Neutrophil (primary cell): ENCODE measurements around the gene HIRA.
A peak's percentile ranks its signal among the peaks of the same experiment; 100 is the strongest.

Source experiments
- H3K27ac ChIP-seq: fragments of 200-600 bp; sonication (generic); 2 replicates; pipeline ENCODE4 v1.5.1; 2016; ENCODE audit warnings: mild to moderate bottlenecking, moderate library complexity
- H3K27me3 ChIP-seq: fragments of 200-600 bp; sonication (generic); 2 replicates; pipeline ENCODE4 v1.6.0; 2016; ENCODE audit warnings: mild to moderate bottlenecking
- H3K36me3 ChIP-seq: fragments of 200-600 bp; sonication (generic); 2 replicates; pipeline ENCODE4 v1.5.1; 2017
- H3K4me1 ChIP-seq, 2 experiments: fragments of 200-600 bp in 1 of 2; sonication (generic) in 1 of 2; 1 replicate in 1 of 2; 2 replicates in 1 of 2; pipeline versions ENCODE4 v1.5.1 to v1.6.1; 2013 to 2016; ENCODE audit warnings: low read depth in 1 of 2, low read length in 1 of 2, mild to moderate bottlenecking in 1 of 2, moderate library complexity in 1 of 2; ENCODE audit not compliant: control insufficient read depth in 1 of 2, insufficient read depth in 1 of 2
- H3K4me3 ChIP-seq, 2 experiments: fragments of 200-600 bp in 1 of 2; sonication (generic) in 1 of 2; 1 replicate in 1 of 2; 2 replicates in 1 of 2; pipeline ENCODE4 v1.5.1; 2013 to 2016; ENCODE audit warnings: low read depth in 1 of 2, low read length in 1 of 2, mild to moderate bottlenecking in 1 of 2, moderate library complexity in 1 of 2
- H3K9me3 ChIP-seq: fragments of 200-600 bp; sonication (generic); 2 replicates; pipeline ENCODE4 v1.5.1; 2016
- TF ChIP-seq, protein P1 (sequence below): fragments of 200-600 bp; sonication (generic); IDR thresholded peaks from 2 replicates; pipeline ENCODE4 v1.5.1; 2016; ENCODE audit warnings: antibody characterized with exemption

The HIRA gene

DNA sequence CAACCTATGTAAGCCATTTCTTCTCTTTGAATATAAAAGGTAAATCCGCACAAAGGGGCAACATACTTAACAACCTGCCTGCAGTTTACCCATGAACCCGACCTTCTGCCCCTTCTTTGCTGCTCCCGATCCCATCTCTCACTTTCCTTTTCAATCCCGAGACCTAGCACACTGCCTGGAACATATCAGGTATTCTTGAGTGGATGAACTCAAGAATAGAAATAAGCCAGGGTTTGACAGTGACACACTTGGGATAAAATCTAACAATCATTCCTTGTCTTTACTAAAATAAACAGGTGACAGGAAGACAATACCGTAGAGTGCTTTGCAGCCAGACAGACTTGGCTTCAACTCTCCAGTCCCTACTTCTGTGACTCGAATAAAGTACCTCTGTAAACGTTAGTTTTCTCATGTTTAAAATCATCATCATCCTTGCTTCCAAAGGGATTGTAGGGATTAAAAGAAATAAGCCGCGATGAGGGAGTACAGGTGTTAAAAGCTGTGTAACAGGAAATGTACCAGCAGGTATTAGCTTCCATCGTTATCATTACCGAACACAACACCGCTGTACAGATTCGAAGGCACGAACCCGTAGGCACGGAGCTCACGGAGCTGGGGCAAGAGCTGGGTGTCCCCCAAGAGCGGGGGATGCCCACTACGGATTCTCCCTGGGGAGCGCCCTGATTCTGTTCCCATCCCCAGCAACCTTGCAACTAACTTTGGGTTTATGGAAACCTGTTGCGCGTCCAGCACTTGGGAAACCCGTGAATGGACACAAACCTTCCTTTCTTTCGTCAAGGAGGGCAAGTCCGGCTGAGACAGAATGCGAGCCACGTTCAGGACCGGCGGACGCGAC lies 46.7 kb upstream of the HIRA start:
- no peaks in the 10 kb centered on the region for H3K9me3 ChIP-seq
- H3K4me1 ChIP-seq, result peaks cover 25 to 27% of the 10 kb centered on the region in 2 experiments
- H3K27me3 ChIP-seq, result no peaks in the 10 kb centered on the region
- H3K27ac ChIP-seq, result peak overlapping the region; percentile 99
- peak overlapping the region; percentile 76 to 85 for H3K4me3 ChIP-seq
- peaks cover 30% of the 10 kb centered on the region for H3K36me3 ChIP-seq
- TF ChIP-seq, protein P1, sequence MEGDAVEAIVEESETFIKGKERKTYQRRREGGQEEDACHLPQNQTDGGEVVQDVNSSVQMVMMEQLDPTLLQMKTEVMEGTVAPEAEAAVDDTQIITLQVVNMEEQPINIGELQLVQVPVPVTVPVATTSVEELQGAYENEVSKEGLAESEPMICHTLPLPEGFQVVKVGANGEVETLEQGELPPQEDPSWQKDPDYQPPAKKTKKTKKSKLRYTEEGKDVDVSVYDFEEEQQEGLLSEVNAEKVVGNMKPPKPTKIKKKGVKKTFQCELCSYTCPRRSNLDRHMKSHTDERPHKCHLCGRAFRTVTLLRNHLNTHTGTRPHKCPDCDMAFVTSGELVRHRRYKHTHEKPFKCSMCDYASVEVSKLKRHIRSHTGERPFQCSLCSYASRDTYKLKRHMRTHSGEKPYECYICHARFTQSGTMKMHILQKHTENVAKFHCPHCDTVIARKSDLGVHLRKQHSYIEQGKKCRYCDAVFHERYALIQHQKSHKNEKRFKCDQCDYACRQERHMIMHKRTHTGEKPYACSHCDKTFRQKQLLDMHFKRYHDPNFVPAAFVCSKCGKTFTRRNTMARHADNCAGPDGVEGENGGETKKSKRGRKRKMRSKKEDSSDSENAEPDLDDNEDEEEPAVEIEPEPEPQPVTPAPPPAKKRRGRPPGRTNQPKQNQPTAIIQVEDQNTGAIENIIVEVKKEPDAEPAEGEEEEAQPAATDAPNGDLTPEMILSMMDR, result no peak

DNA sequence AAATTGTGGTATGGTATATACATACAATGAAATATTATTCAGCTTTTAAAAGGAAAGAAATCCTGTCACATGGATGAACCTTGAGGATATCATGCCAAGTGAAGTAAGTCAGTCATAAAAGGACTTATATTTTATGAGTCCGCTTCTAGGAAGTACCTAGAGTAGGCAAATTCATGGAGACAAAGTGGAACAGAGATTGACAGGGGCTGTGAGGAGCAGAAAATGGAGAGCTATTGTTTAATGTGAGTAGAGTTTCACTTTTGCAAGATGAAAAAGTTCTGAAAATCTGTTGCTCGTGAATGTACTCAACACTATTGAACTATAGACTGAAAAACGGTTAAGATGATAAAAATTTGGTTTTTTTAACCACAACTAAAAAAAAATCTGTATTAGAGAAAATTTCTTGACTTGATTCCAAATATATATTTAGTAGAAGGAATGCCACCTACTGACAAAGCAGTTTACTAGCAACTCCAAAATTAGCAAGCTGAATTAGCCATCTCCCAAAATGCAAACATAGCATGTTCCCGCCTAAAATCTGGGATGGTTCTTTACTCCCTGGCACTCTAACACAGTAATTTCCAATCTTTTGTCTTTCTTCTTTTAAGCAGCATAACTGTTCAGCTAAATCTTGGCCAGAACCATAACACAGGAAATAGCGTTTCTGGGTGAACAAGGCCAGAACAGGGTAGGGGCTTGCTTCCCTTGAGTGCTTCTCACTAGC lies 46.0 kb upstream of the HIRA start:
- Histone ChIP-seq H3K4me3 (peak overlapping the region; percentile 76 to 85), H3K27ac (peak overlapping the region; percentile 99), H3K36me3 (peaks cover 38% of the 10 kb centered on the region), H3K27me3 (no peaks in the 10 kb centered on the region), H3K4me1 (peaks cover 25 to 27% of the 10 kb centered on the region in 2 experiments), H3K9me3 (no peaks in the 10 kb centered on the region)
- TF ChIP-seq, protein P1, result no peak

DNA sequence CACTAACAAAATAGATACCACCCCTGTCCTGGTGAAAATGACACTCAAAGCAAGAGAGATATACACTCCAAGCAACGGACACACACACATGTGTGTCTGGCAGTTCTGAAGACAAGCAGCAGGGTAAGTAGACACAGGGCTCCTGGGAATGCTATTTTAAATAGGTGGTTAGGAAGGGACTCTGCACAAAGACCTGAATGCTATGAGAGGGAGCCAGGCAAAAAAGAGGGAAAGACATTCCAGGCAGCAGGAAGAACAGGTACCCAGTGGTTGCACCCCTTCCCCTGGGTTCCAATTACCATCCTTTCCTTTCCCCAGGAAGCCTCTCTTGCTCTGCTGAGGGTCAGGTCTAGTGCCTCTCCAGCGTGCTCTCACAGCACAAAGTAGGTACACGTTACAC lies 44.5 kb upstream of the HIRA start:
- Histone ChIP-seq H3K27ac (no peak overlapping the region), H3K9me3 (no peaks in the 10 kb centered on the region), H3K4me3 (no peak overlapping the region), H3K36me3 (peaks cover 53% of the 10 kb centered on the region), H3K27me3 (no peaks in the 10 kb centered on the region), H3K4me1 (peaks cover 25 to 27% of the 10 kb centered on the region in 2 experiments)
- TF ChIP-seq, protein P1, result no peak

DNA sequence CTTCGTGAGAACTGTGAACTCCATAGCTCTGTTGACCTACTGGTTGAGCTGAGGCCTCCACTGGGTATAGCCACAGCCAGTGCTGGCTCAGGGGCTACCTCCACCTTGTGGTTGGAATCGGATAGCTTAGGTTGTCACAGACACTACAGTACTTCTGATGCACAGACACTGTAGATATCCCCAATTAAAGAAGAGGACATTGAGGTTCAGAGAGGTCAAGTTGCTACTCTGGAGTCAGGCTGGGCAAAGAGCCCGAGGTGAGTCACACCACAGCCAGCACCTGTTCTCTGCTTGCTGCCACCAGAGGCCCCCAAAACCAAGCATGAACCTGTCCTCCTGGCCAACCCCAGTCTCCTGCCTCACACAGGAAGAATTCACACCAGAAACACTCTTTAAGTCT lies 42.0 kb upstream of the HIRA start:
- no peak overlapping the region for H3K27ac ChIP-seq
- TF ChIP-seq, protein P1, result no peak

DNA sequence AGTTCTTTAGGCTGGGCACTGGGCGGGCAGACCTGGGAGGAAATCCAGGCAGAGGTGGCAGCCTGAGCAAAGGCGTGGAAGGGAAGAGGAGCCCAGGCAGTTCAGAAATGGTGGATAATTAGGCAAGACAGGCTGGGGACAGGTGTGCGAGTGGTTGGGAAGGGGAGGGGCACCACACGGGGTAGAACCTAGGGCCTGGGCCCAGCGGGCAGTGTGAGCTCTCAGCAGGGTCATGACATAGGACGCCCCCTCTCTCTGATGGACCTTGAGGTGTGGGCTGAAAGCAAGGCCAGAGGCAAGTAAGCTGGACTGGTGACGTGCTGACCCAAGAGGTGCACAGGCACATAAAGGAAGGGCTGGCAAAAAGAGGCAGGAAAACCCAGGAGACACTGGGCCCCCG lies 40.7 kb upstream of the HIRA start:
- TF ChIP-seq, protein P1, result no peak
- no peaks in the 10 kb centered on the region for H3K27me3 ChIP-seq
- H3K4me3 ChIP-seq, result no peak overlapping the region
- H3K27ac ChIP-seq, result no peak overlapping the region
- no peaks in the 10 kb centered on the region for H3K9me3 ChIP-seq
- peaks cover 2% of the 10 kb centered on the region in 2 experiments for H3K4me1 ChIP-seq
- H3K36me3 ChIP-seq, result peaks cover 91% of the 10 kb centered on the region

More for the DNA sequence above, 42.0 kb upstream of the HIRA start:
- H3K36me3 ChIP-seq, result peaks cover 77% of the 10 kb centered on the region
- H3K9me3 ChIP-seq, result no peaks in the 10 kb centered on the region
- H3K4me3 ChIP-seq, result no peak overlapping the region
- no peaks in the 10 kb centered on the region for H3K27me3 ChIP-seq
- H3K4me1 ChIP-seq, result peaks cover 15 to 16% of the 10 kb centered on the region in 2 experiments
